ENCODE data around the gene C1RL. TPM values are rescaled to one million over a fixed set of nuclear protein-coding genes. Genes with fewer than 3 reads are reported as not detected.

The C1RL gene
- total and polyA plus RNA-seq, 7 donors, result 2.7 to 17.0 (median 14.6) TPM

GRCh38 chr12:7069386-7069785, 39.6 kb downstream of the C1RL start:
- 77 to 85% (median 82%) methylated on average over 6 of the region's 6 CpGs for WGBS, 3 donors
- Histone ChIP-seq H3K27ac (peak overlapping the region; percentile 84), H3K4me1 (peaks cover 31% of the 10 kb centered on the region), H3K9me3 (no peaks in the 10 kb centered on the region), H3K36me3 (ENCODE audit: insufficient read depth in 1 of 2, low read depth in 1 of 2) (peaks cover 0 to 52% of the 10 kb centered on the region in 2 donors), H3K27me3 (ENCODE audit: insufficient read depth in 3 of 3, low read length in 2 of 3) (no peaks in the 10 kb centered on the region), H3K4me3 (no peak overlapping the region)
- DNase-seq (peak in 1 of 2 donors; percentile 45), ATAC-seq (no peak)
- intact Hi-C loops (cut with DNase I), result no loop called here
- TF ChIP-seq CTCF (IDR thresholded peaks at IDR 0.05), result no peak

GRCh38 chr12:7068994-7069346, 40.0 kb downstream of the C1RL start:
- peak in 3 of 4 donors; percentile 21 to 36 (median 23) for ATAC-seq
- Histone ChIP-seq H3K4me1 (peaks cover 31% of the 10 kb centered on the region), H3K4me3 (no peak overlapping the region), H3K36me3 (ENCODE audit: insufficient read depth in 1 of 2, low read depth in 1 of 2) (peaks cover 0 to 56% of the 10 kb centered on the region in 2 donors), H3K9me3 (no peaks in the 10 kb centered on the region), H3K27ac (peak overlapping the region; percentile 84), H3K27me3 (ENCODE audit: insufficient read depth in 3 of 3, low read length in 2 of 3) (no peaks in the 10 kb centered on the region)
- intact Hi-C loops (cut with DNase I), result no loop called here
- no peak for TF ChIP-seq CTCF (IDR thresholded peaks at IDR 0.05)
- 26 to 44% (median 34%) methylated on average over 2 of the region's 2 CpGs for WGBS, 3 donors
- DNase-seq, result no peak

- intact Hi-C loops (cut with DNase I), result no loop called here
- no peaks in the 10 kb centered on the region for H3K9me3 ChIP-seq
- peaks cover 31% of the 10 kb centered on the region for H3K4me1 ChIP-seq
- ATAC-seq (peak; percentile 98 to 99 (median 98)), DNase-seq (peak; percentile 69 to 91)
- H3K27ac ChIP-seq, result peak overlapping the region; percentile 84
- TF ChIP-seq CTCF (IDR thresholded peaks at IDR 0.05), result no peak
- H3K4me3 ChIP-seq, result no peak overlapping the region
- H3K36me3 ChIP-seq (ENCODE audit: insufficient read depth in 1 of 2, low read depth in 1 of 2), result peaks cover 0 to 62% of the 10 kb centered on the region in 2 donors
- WGBS, 3 donors, result 22 to 37% (median 24%) methylated on average over 11 of the region's 11 CpGs
- no peaks in the 10 kb centered on the region for H3K27me3 ChIP-seq (ENCODE audit: insufficient read depth in 3 of 3, low read length in 2 of 3)
Measured at GRCh38 chr12:7068240-7068993, 40.6 kb downstream of the C1RL start.

GRCh38 chr12:7067096-7067495, 41.9 kb downstream of the C1RL start:
- Histone ChIP-seq H3K9me3 (no peaks in the 10 kb centered on the region), H3K27ac (peak overlapping the region; percentile 84), H3K36me3 (ENCODE audit: insufficient read depth in 1 of 2, low read depth in 1 of 2) (peaks cover 0 to 74% of the 10 kb centered on the region in 2 donors), H3K27me3 (ENCODE audit: insufficient read depth in 3 of 3, low read length in 2 of 3) (no peaks in the 10 kb centered on the region), H3K4me1 (peaks cover 31% of the 10 kb centered on the region), H3K4me3 (no peak overlapping the region)
- 80 to 82% (median 82%) methylated on average over 7 of the region's 7 CpGs for WGBS, 3 donors
- no peak for TF ChIP-seq CTCF (IDR thresholded peaks at IDR 0.05)
- ATAC-seq (no peak), DNase-seq (no peak)
- intact Hi-C loops (cut with DNase I), result no loop called here
